GM19328 (cell line): ENCODE data around the gene SACS.
"Not testable (repeated sequence)": the region's sequence is repeated elsewhere in the genome, so short reads cannot be mapped to it uniquely, and the experiment has no call there.

Experiments
- ATAC-seq: cut with Tn5 transposase; IDR thresholded peaks from one replicate; pipeline ENCODE4 v1.9.1; 2021; ENCODE audit warnings: mild to moderate bottlenecking, moderate library complexity; ENCODE audit not compliant: unreplicated experiment

Gene SACS

GRCh38 chr13:23418776-23419683 is 14.5 kb downstream of the SACS start:
- ATAC-seq, result no peak

- no peak for ATAC-seq
These were observed 18.8 kb downstream of the SACS start for GRCh38 chr13:23414682-23415081.

GRCh38 chr13:23411706-23412105 is 21.8 kb downstream of the SACS start:
- ATAC-seq, result no peak

- ATAC-seq, result no peak
These were observed 22.3 kb downstream of the SACS start for GRCh38 chr13:23411220-23411619.

GRCh38 chr13:23408026-23408425 is 25.5 kb downstream of the SACS start:
- no peak for ATAC-seq

- ATAC-seq, result not testable (repeated sequence)
These were observed 32.3 kb downstream of the SACS start for GRCh38 chr13:23401156-23401555.

- no peak for ATAC-seq
These were observed 34.2 kb downstream of the SACS start for GRCh38 chr13:23399347-23399746.

- ATAC-seq, result no peak
These were observed 38.7 kb downstream of the SACS start for GRCh38 chr13:23394821-23395220.

- ATAC-seq, result no peak
These were observed 40.4 kb downstream of the SACS start for GRCh38 chr13:23392925-23393645.

- ATAC-seq, result no peak
These were observed 41.2 kb downstream of the SACS start for GRCh38 chr13:23392313-23392712.

- ATAC-seq, result no peak
These were observed 41.8 kb downstream of the SACS start for GRCh38 chr13:23391752-23392151.

- no peak for ATAC-seq
These were observed 47.0 kb downstream of the SACS start for GRCh38 chr13:23386533-23386932.

GRCh38 chr13:23385931-23386330 is 47.6 kb downstream of the SACS start:
- ATAC-seq, result no peak

- peak; percentile 76 for ATAC-seq
These were observed 49.4 kb downstream of the SACS start for GRCh38 chr13:23384111-23384510.

- no peak for ATAC-seq
These were observed 50.4 kb downstream of the SACS start for GRCh38 chr13:23383151-23383550.

GRCh38 chr13:23381866-23382265 is 51.6 kb downstream of the SACS start:
- ATAC-seq, result no peak

GRCh38 chr13:23380534-23380933 is 53.0 kb downstream of the SACS start:
- ATAC-seq, result no peak

- ATAC-seq, result peak; percentile 27
These were observed 55.4 kb downstream of the SACS start for GRCh38 chr13:23377983-23378632.

GRCh38 chr13:23377579-23377978 is 55.9 kb downstream of the SACS start:
- no peak for ATAC-seq

GRCh38 chr13:23375001-23375971 is 58.2 kb downstream of the SACS start:
- ATAC-seq, result peak; percentile 78
